SU-DHL-6 (cell line): ENCODE measurements around the gene GPNMB.

Experiments used
- H2AFZ ChIP-seq: fragments of 200-600 bp; sonication (generic); 2 replicates; pipeline ENCODE4 v1.6.1; 2014; ENCODE audit warnings: low read depth, mild to moderate bottlenecking, moderate library complexity, mixed read lengths, antibody characterized with exemption, low read length; ENCODE audit not compliant: severe bottlenecking
- H3F3A ChIP-seq: fragments of 200-600 bp; shearing (Covaris generic); 2 replicates; pipeline ENCODE4 v1.6.0; 2016; ENCODE audit warnings: antibody characterized with exemption, mild to moderate bottlenecking; ENCODE audit not compliant: insufficient read depth
- H3K27ac ChIP-seq: fragments of 200-600 bp; sonication (generic); 2 replicates; pipeline ENCODE4 v1.5.1; 2016; ENCODE audit warnings: low read depth, mild to moderate bottlenecking, low read length, moderate library complexity, mixed read lengths
- H3K27me3 ChIP-seq: fragments of 200-600 bp; sonication (generic), shearing (Covaris generic); 2 replicates; pipeline ENCODE4 v1.6.0; 2014; ENCODE audit warnings: mild to moderate bottlenecking, low read length
- H3K36me3 ChIP-seq: fragments of 200-600 bp; sonication (generic); 2 replicates; pipeline ENCODE4 v1.6.1; 2014; ENCODE audit warnings: mild to moderate bottlenecking, low read length, mixed read lengths
- H3K4me2 ChIP-seq: fragments of 300-600, 200-600 bp; shearing (Covaris generic), sonication (generic); 2 replicates; pipeline ENCODE4 v1.6.0; 2014; ENCODE audit warnings: low read length, low read depth, mild to moderate bottlenecking; ENCODE audit not compliant: poor library complexity, severe bottlenecking
- H3K4me3 ChIP-seq: fragments of 200-600 bp; sonication (generic); 2 replicates; pipeline ENCODE4 v1.5.1; 2014; ENCODE audit warnings: antibody characterized with exemption, low read length, mild to moderate bottlenecking, mixed read lengths; ENCODE audit not compliant: insufficient read depth, poor library complexity, severe bottlenecking
- H3K79me2 ChIP-seq: fragments of 200-600 bp; sonication (generic); 2 replicates; pipeline ENCODE4 v1.6.1; 2014; ENCODE audit warnings: mild to moderate bottlenecking, low read length, moderate library complexity; ENCODE audit not compliant: insufficient read depth
- H3K9ac ChIP-seq: fragments of 200-600 bp; sonication (generic); 2 replicates; pipeline ENCODE4 v1.7.0; 2014; ENCODE audit warnings: mild to moderate bottlenecking, low read length
- H3K9me2 ChIP-seq: fragments of 200-600 bp; sonication (generic); replicated peaks from 2 replicates; pipeline ENCODE4 v1.6.1; 2014; ENCODE audit warnings: low read length; ENCODE audit not compliant: insufficient read depth
- H3K9me3 ChIP-seq: fragments of 200-600 bp; sonication (generic); 2 replicates; pipeline ENCODE4 v1.6.1; 2014; ENCODE audit warnings: low read length, mixed read lengths; ENCODE audit not compliant: insufficient read depth
- H4K20me1 ChIP-seq: fragments of 200-600 bp; sonication (generic); 2 replicates; pipeline ENCODE4 v1.6.1; 2014; ENCODE audit warnings: low read depth, mild to moderate bottlenecking, antibody characterized with exemption, low read length, moderate library complexity, mixed read lengths
- CTCF ChIP-seq: fragments of 200-600 bp; sonication (generic); IDR thresholded peaks from one replicate; pipeline ENCODE4 v1.5.1; 2017; ENCODE audit warnings: antibody characterized with exemption, mild to moderate bottlenecking, low read length, moderate library complexity; ENCODE audit not compliant: insufficient read depth, poor library complexity, severe bottlenecking
- EZH2phosphoT487 ChIP-seq: fragments of 200-600 bp; sonication (generic), shearing (Covaris generic); conservative IDR thresholded peaks from 2 replicates; pipeline ENCODE4 v1.6.1; 2018; ENCODE audit warnings: mild to moderate bottlenecking, antibody characterized with exemption, low read length, moderate library complexity, mixed read lengths

Gene GPNMB

GRCh38 chr7:23212395-23212794 lies 34.2 kb upstream of the GPNMB start:
- no peaks in the 10 kb centered on the region for H3K36me3 ChIP-seq
- no peak overlapping the region for H3K27ac ChIP-seq
- H3K4me2 ChIP-seq = no peak overlapping the region
- H3K79me2 ChIP-seq = no peaks in the 10 kb centered on the region
- H3K27me3 ChIP-seq = no peaks in the 10 kb centered on the region
- H2AFZ ChIP-seq = no peak overlapping the region
- H3K9ac ChIP-seq = no peak overlapping the region
- H3K4me3 ChIP-seq = no peak overlapping the region
- H4K20me1 ChIP-seq = no peaks in the 10 kb centered on the region
- H3F3A ChIP-seq = no peaks in the 10 kb centered on the region
- H3K9me2 ChIP-seq = no peaks in the 10 kb centered on the region
- no peaks in the 10 kb centered on the region for H3K9me3 ChIP-seq
- TF ChIP-seq EZH2phosphoT487 (no peak), CTCF (no peak)

GRCh38 chr7:23212841-23213240 lies 33.7 kb upstream of the GPNMB start:
- H3K27me3 ChIP-seq = no peaks in the 10 kb centered on the region
- H3K4me2 ChIP-seq = no peak overlapping the region
- no peaks in the 10 kb centered on the region for H4K20me1 ChIP-seq
- H3K36me3 ChIP-seq = no peaks in the 10 kb centered on the region
- no peak overlapping the region for H3K9ac ChIP-seq
- H3K27ac ChIP-seq = no peak overlapping the region
- no peak overlapping the region for H3K4me3 ChIP-seq
- no peak overlapping the region for H2AFZ ChIP-seq
- no peaks in the 10 kb centered on the region for H3F3A ChIP-seq
- TF ChIP-seq CTCF (no peak), EZH2phosphoT487 (no peak)
- no peaks in the 10 kb centered on the region for H3K9me3 ChIP-seq
- H3K79me2 ChIP-seq = no peaks in the 10 kb centered on the region
- H3K9me2 ChIP-seq = no peaks in the 10 kb centered on the region

GRCh38 chr7:23213755-23214154 lies 32.8 kb upstream of the GPNMB start:
- H2AFZ ChIP-seq = no peak overlapping the region
- no peak overlapping the region for H3K4me2 ChIP-seq
- no peaks in the 10 kb centered on the region for H4K20me1 ChIP-seq
- H3K9me3 ChIP-seq = no peaks in the 10 kb centered on the region
- no peaks in the 10 kb centered on the region for H3K36me3 ChIP-seq
- no peaks in the 10 kb centered on the region for H3K9me2 ChIP-seq
- H3K27ac ChIP-seq = no peak overlapping the region
- H3F3A ChIP-seq = no peaks in the 10 kb centered on the region
- TF ChIP-seq CTCF (no peak), EZH2phosphoT487 (no peak)
- no peaks in the 10 kb centered on the region for H3K79me2 ChIP-seq
- no peak overlapping the region for H3K9ac ChIP-seq
- no peaks in the 10 kb centered on the region for H3K27me3 ChIP-seq
- H3K4me3 ChIP-seq = no peak overlapping the region

- Histone ChIP-seq H3F3A (no peaks in the 10 kb centered on the region), H3K27me3 (no peaks in the 10 kb centered on the region), H2AFZ (no peak overlapping the region), H3K4me3 (no peak overlapping the region), H3K36me3 (no peaks in the 10 kb centered on the region), H3K9me3 (no peaks in the 10 kb centered on the region), H4K20me1 (no peaks in the 10 kb centered on the region), H3K79me2 (no peaks in the 10 kb centered on the region), H3K27ac (no peak overlapping the region), H3K4me2 (no peak overlapping the region), H3K9ac (no peak overlapping the region), H3K9me2 (no peaks in the 10 kb centered on the region)
- TF ChIP-seq EZH2phosphoT487 (no peak), CTCF (no peak)
These were observed 32.2 kb upstream of the GPNMB start for GRCh38 chr7:23214423-23214822.
